Measurements from ENCODE around the gene CPSF7.
"Not testable (repeated sequence)": the region's sequence is repeated elsewhere in the genome, so short reads cannot be mapped to it uniquely, and the experiment has no call there.

Gene CPSF7

GRCh38 chr11:61473370-61474012 lies 43.7 kb upstream of the CPSF7 start:
- no peak for DNase-seq (ENCODE audit: low spot score)
- no peak for TF ChIP-seq CTCF (IDR thresholded peaks at IDR 0.05; ENCODE audit: extremely low read depth, missing control alignments)

DNA sequence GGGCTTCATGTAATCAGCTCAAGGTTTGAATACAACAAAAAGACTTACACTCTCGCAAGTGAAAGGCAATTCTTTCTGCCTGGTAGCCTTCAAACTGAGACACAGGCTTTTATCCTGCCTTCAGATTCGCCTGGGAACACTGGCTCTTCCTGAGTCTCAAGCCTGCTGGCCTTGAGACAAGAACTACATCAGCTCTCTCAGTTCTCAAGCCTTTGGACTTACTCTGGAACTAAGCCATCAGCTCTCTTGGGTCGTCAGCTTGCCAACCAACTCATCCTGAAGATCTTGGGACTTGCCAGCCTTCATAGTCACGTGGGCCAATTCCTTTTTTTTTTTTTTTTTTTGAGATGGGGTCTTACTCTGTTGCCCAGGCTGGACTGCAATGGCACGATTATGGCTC lies 43.1 kb upstream of the CPSF7 start:
- no peak for TF ChIP-seq CTCF (IDR thresholded peaks at IDR 0.05; ENCODE audit: extremely low read depth, missing control alignments)

DNA sequence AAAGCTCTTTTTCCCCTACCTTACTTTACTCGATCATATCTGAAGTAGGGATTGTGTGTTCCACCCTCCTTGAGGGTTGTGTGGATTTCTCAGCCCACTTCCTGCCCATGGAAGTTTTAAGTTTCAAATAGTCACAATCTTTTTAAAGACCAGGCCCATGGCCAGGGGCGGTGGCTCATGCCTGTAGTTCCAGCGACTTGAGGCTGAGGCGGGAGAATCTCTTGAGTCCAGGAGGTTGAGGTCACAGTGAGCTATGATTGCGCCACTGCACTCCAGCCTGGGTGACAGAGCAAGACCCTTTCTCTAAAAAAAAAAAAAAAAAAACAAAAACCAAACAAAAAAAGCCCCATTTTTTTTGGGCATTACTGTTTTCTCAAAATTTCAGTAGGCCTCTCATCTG lies 42.5 kb upstream of the CPSF7 start:
- TF ChIP-seq CTCF (IDR thresholded peaks at IDR 0.05; ENCODE audit: extremely low read depth, missing control alignments): no peak
- DNase-seq (ENCODE audit: low spot score): no peak

More for the DNA sequence above, 43.1 kb upstream of the CPSF7 start:
- DNase-seq (ENCODE audit: low spot score): no peak

- DNase-seq (ENCODE audit: low spot score): no peak
- TF ChIP-seq CTCF (IDR thresholded peaks at IDR 0.05; ENCODE audit: extremely low read depth, missing control alignments): no peak
Measured at GRCh38 chr11:61468002-61468401, 38.2 kb upstream of the CPSF7 start.

DNA sequence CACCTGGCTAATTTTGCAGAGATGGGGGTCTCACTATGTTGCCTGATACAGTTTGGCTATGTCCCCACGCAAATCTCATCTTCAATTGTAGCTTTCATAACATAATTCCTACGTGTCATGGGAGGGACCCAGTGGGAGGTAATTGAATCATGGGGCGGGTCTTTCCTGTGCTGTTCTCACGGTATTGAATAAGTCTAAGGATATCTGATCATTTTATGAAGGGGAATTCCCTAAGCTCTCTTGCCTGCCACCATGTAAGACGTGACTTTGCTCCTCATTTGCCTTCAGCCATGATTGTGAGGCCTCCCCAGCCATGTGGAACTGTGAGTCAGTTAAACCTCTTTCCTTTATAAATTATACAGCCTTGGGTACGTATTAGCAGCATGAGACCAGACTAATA lies 37.8 kb upstream of the CPSF7 start:
- DNase-seq (ENCODE audit: low spot score): not testable (repeated sequence)

DNA sequence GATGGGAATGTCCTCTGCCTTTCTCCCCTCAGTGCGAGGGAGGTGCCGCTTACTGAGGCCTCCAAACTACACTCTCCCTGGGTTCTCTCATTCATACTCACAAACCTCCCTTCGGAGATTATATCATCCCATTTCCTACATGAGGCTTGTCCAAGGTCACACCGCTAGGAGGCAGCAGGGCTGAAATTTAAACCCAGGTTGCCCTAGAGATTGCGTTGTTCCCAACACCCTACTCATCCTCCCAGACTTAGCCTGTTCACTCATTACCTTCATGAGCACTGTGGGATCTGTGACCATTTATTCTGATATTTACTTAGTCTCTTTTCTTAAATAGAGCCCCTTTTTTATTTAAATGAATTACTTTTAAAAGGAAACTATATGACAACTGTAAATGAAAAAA lies 31.2 kb upstream of the CPSF7 start:
- no peak for TF ChIP-seq CTCF (IDR thresholded peaks at IDR 0.05; ENCODE audit: extremely low read depth, missing control alignments)
- DNase-seq (ENCODE audit: low spot score): no peak

- DNase-seq (ENCODE audit: low spot score): no peak
- no peak for TF ChIP-seq CTCF (IDR thresholded peaks at IDR 0.05; ENCODE audit: extremely low read depth, missing control alignments)
Measured at GRCh38 chr11:61460474-61460881, 30.7 kb upstream of the CPSF7 start.

DNA sequence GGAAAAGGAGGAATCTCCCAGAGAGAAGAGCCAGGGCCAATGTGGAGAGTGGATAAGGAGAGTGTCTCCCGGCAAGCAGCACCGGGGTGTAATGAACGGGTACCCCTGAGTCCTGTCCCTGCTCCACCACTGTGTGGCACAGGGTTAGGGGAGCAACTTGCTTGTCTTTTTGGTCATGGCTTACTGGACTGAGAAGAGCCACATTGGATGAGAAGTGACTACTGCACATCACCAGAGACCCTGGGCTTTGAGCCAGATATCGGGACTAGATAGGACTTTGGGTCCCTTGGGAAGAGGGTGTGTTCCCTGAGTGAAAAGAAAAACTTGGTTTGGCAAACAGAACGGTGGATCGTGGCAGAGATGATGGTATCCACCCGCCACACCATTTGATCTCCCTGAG lies 24.7 kb upstream of the CPSF7 start:
- no peak for DNase-seq (ENCODE audit: low spot score)

More for the DNA sequence above, 24.7 kb upstream of the CPSF7 start:
- TF ChIP-seq CTCF (IDR thresholded peaks at IDR 0.05; ENCODE audit: extremely low read depth, missing control alignments): no peak
